Heart left ventricle (tissue), 16 donors: ENCODE results near the gene CADPS2. TPM values are rescaled to one million over a fixed set of nuclear protein-coding genes. Genes with fewer than 3 reads are reported as not detected.

ENCODE experiments used
- ATAC-seq, 4 donors: fragments of 200-7000 bp; cut with Tn5 transposase; one replicate each; pipeline ENCODE4 v1.9.1; 2020 to 2022; ENCODE audit warnings: moderate library complexity in 4 of 4, mild to moderate bottlenecking in 3 of 4, moderate number of reproducible peaks in 1 of 4
- DNase-seq, 5 donors: peaks; one replicate each; pipeline ENCODE4 v3.0.0-alpha.2; 2020
- H3K27ac ChIP-seq, 12 donors: fragments of 200-600 bp; sonication (generic) in 4 of 12; one replicate each; pipeline versions ENCODE4 v1.5.0 to v1.8.0; 2016 to 2022; ENCODE audit warnings: mild to moderate bottlenecking in 2 of 12
- H3K27me3 ChIP-seq, 9 donors: fragments of 200-600 bp; sonication (generic) in 2 of 9; one replicate each; pipeline versions ENCODE4 v1.5.1 to v1.8.0; 2016 to 2022; ENCODE audit warnings: mild to moderate bottlenecking in 3 of 9
- H3K36me3 ChIP-seq, 9 donors: fragments of 200-600 bp; sonication (generic) in 2 of 9; one replicate each; pipeline versions ENCODE4 v1.5.0 to v1.8.0; 2018 to 2022; ENCODE audit warnings: mild to moderate bottlenecking in 2 of 9
- H3K4me1 ChIP-seq, 12 donors: fragments of 200-600 bp; sonication (generic) in 4 of 12; one replicate each; pipeline versions ENCODE4 v1.5.0 to v1.8.0; 2016 to 2022; ENCODE audit warnings: mild to moderate bottlenecking in 3 of 12
- H3K4me3 ChIP-seq, 12 donors: fragments of 200-600 bp; sonication (generic) in 4 of 12; one replicate each; pipeline versions ENCODE4 v1.5.0 to v1.8.0; 2017 to 2022; ENCODE audit warnings: mild to moderate bottlenecking in 9 of 12, moderate library complexity in 4 of 12
- H3K9me3 ChIP-seq, 12 donors: fragments of 200-600 bp; sonication (generic) in 4 of 12; one replicate each; pipeline versions ENCODE4 v1.5.0 to v1.8.0; 2016 to 2022; ENCODE audit warnings: mild to moderate bottlenecking in 1 of 12
- POLR2A ChIP-seq, 2 donors: fragments of 450-650 bp; IDR thresholded peaks; one replicate each; pipeline ENCODE4 v1.6.1; 2017; ENCODE audit warnings: antibody characterized with exemption in 2 of 2, mild to moderate bottlenecking in 2 of 2, moderate library complexity in 2 of 2
- WGBS, 4 donors: extraction: QIAGEN DNeasy Blood & Tissue Kit in 2 of 4; methylation state at CpG; one replicate each; pipeline versions ENCODE4 v1.1.5 to v1.1.7; 2013 to 2018; 5-methylcytosine and 5-hydroxymethylcytosine counted together
- intact Hi-C, 10 donors: fragments of 100-400 bp; cut with DNase I; formaldehyde crosslinking; loops; one replicate each; pipeline versions ENCODE4 v1.11.1 to v1.14.2; 2022
- polyA plus RNA-seq, 2 donors: library from polyadenylated mRNA; stranded (reverse); fragments of 200-250 nt; gene quantifications; one replicate each; pipeline ENCODE4 v1.2.3, GENCODE V29; 2013
- total RNA-seq, 9 donors: library from RNA; depleted of rRNA in 2 of 9; stranded (reverse); fragments of >200 nt in 2 of 9; fragmentation: NEBNext Ultra II Directional in 3 of 9; extraction: Animal tissue kit (Norgen Biotek cat#: 25700) in 3 of 9; gene quantifications; one replicate each; pipeline versions ENCODE4 v1.1.0 to v1.2.4, GENCODE V29; 2016 to 2023
- TF ChIP-seq, protein P1 (sequence below), 12 donors: fragments of 200-600 bp; sonication (generic) in 4 of 12; IDR thresholded peaks; one replicate each; pipeline versions ENCODE4 v1.5.0 to v1.8.0; 2018 to 2022; ENCODE audit warnings: antibody characterized with exemption in 12 of 12, mild to moderate bottlenecking in 5 of 12
- donor health status: ischemic (EF 13 %, LVEDD 7.1; RV severe dilation, severe dysfunction).
- donor health status: healthy with polysubstance abuse.
- donor health status: DM: no; HTN: yes; CAD: no.
- donor health status: DM: no; HTN: no; CAD: no.
- donor health status: ischemic (EF 25% LVEDD 6.9; RV normal size, moderate dysfunction).
- donor health status: ischemic (EF 25% LVEDD 5.7; RV mildly dilated, moderate dysfunction).
- donor health status: healthy.
- donor health status: DM: yes; HTN: yes; CAD: no.
- donor health status: ischemic (EF 35%, LVEDD 5.7; RV mildly dilated, moderate dysfunction).
- donor health status: nonischemic (EF 11% LVEDD 7.7; RV severe dilation, severe dysfunction).
- donor health status: DM: yes; HTN: yes; CAD: no.
- donor health status: PGD.
- donor health status: ischemic (EF 29% LVEDD 5.4; RV normal size, mild dysfunction).
- donor health status: nonischemic (EF 23%, LVEDD 6.1; RV moderate dilation, normal function).

Gene CADPS2
- total and polyA plus RNA-seq, 11 donors, result 6.5 to 29.0 (median 10.3) TPM

DNA sequence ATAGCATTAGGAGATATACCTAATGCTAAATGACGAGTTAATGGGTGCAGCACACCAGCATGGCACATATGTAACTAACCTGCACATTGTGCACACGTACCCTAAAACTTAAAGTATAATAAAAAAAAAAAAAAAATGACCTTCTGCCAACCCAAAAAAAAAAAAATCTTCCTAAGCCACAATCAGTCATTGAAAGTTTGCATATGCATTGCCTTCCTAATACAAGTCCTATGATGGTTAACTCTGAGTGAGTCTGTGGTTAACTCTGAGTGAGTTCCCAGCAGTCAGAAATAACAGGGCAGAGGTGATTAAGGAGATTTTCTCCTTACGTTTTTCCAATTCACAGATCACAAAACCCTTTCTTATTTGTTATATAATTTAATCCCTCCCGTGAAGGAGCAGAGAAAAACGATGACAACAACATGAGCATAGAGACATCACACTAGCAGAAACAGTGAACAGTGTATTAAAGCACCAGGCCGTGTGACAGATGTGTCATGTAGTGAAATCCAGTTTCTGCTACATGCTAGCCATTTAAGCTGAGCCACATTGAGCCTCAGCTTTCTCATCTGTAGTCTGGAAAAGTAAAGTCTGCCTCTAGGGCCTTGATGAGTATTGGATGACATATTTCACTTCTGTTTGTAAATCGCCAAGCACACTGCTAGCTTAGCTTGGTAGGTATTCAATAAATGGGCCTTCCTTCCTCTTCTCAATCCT lies 176.2 kb downstream of the CADPS2 start:
- H3K4me1 ChIP-seq, result no peaks in the 10 kb centered on the region
- H3K9me3 ChIP-seq, result no peaks in the 10 kb centered on the region
- no peaks in the 10 kb centered on the region for H3K27me3 ChIP-seq
- WGBS, 4 donors, result 88 to 89% (median 88%) methylated on average over 7 of the region's 7 CpGs
- no peak overlapping the region for H3K4me3 ChIP-seq
- DNase-seq (no peak), ATAC-seq (no peak)
- no peak for TF ChIP-seq POLR2A (IDR thresholded peaks at IDR 0.05)
- TF ChIP-seq, protein P1, sequence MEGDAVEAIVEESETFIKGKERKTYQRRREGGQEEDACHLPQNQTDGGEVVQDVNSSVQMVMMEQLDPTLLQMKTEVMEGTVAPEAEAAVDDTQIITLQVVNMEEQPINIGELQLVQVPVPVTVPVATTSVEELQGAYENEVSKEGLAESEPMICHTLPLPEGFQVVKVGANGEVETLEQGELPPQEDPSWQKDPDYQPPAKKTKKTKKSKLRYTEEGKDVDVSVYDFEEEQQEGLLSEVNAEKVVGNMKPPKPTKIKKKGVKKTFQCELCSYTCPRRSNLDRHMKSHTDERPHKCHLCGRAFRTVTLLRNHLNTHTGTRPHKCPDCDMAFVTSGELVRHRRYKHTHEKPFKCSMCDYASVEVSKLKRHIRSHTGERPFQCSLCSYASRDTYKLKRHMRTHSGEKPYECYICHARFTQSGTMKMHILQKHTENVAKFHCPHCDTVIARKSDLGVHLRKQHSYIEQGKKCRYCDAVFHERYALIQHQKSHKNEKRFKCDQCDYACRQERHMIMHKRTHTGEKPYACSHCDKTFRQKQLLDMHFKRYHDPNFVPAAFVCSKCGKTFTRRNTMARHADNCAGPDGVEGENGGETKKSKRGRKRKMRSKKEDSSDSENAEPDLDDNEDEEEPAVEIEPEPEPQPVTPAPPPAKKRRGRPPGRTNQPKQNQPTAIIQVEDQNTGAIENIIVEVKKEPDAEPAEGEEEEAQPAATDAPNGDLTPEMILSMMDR (IDR thresholded peaks at IDR 0.05), result no peak
- intact Hi-C loops, result no loop called here
- H3K36me3 ChIP-seq, result no peaks in the 10 kb centered on the region
- H3K27ac ChIP-seq, result no peak overlapping the region

DNA sequence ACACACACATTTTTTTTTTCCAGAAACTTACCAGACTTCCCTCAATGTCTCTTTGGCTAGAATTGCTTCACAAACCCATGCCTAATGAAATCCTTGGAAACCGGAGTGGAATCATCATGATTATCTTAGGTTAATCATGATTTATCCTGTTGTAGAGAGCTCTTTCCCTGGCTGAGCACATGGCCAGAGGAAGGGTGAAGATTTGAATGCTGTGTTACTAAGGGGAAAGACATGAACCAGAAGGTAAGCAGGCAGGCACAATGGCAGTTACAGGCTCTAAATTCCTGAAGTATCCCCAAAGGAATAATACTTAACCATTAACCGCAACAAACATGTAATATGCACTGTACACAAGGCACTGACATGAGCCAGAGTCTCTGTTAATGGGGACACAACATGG lies 179.4 kb downstream of the CADPS2 start:
- Histone ChIP-seq H3K27me3 (no peaks in the 10 kb centered on the region), H3K36me3 (no peaks in the 10 kb centered on the region), H3K4me1 (no peaks in the 10 kb centered on the region), H3K27ac (no peak overlapping the region), H3K4me3 (no peak overlapping the region), H3K9me3 (no peaks in the 10 kb centered on the region)
- ATAC-seq, result no peak
- no peak for TF ChIP-seq POLR2A (IDR thresholded peaks at IDR 0.05)
- TF ChIP-seq, protein P1 (IDR thresholded peaks at IDR 0.05), result no peak
- 62 to 69% (median 67%) methylated on average over 2 of the region's 2 CpGs for WGBS, 4 donors
- intact Hi-C loops, result no loop called here
- no peak for DNase-seq

DNA sequence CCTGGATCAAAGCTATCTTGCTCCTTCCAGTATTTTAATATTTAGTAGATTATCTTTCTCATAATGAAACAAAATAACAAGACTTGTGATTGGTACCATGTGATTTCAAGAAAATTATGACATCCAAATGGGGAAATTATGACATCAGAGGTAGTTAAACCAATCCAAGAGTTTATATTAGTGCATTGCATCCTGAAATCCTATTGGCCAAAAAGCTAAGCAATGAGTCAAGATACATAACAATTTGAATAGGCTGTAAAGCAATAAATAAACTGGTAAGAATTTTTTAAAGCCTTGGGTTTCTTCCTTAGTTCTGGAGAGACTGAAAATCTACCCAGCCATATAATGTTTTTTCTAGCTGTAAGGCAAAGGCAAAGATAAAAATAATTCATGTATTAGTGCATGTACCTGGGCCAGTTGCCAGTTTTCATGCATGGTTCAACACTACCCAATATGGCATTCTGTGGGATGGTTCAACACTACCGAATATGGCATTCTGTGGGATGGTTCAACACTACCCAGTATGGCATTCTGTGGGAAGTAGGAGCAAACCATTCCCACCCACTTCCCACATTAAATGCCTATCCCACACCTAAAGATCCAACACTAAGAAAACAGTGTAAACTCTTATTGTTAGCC lies 183.3 kb downstream of the CADPS2 start, which contains the start of gene RNF148:
Gene RNF148 (minus strand): TSS at position 51 of the 639 bp plus-strand sequence. CDS start 172 bp downstream, outside the sequence.
- no peak within 1 kb of the TSS for H3K4me3 ChIP-seq
- H3K36me3 ChIP-seq, result no peaks in the 10 kb centered on the region
- TF ChIP-seq POLR2A (IDR thresholded peaks at IDR 0.05), result no peak
- TF ChIP-seq, protein P1 (IDR thresholded peaks at IDR 0.05), result no peak
- no peak within 1 kb of the TSS for H3K27ac ChIP-seq
- ATAC-seq (no peak), DNase-seq (no peak)
- intact Hi-C loops, result no loop called here
- 85 to 96% (median 93%) methylated on average over 1 of the region's 1 CpG for WGBS, 4 donors
- no peaks in the 10 kb centered on the region for H3K9me3 ChIP-seq
- H3K4me1 ChIP-seq, result no peaks in the 10 kb centered on the region
- no peaks in the 10 kb centered on the region for H3K27me3 ChIP-seq

DNA sequence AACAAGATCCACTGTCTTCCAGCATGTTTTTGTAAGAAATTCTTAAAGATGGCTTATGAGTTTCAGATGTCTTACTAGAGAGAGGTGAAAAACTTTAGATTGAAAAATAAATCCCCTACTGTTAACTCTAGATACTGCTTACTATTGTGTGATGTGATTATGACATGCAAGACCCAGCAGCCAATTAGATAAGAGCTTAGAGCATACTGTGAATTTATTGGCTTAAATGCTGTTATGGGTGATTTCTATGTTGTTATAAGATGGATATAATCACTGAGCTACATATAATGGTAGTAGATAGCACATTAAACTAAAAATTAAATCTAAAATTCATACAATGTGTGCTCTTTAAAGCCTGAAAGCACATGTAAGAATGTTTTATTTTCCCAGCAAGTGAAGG lies 187.2 kb downstream of the CADPS2 start, which contains the start of gene RNF133:
Gene RNF133 (minus strand): TSS at position 101 of the 400 bp plus-strand sequence. CDS start 199 bp downstream, outside the sequence.
- TF ChIP-seq, protein P1 (IDR thresholded peaks at IDR 0.05), result no peak
- no peak for TF ChIP-seq POLR2A (IDR thresholded peaks at IDR 0.05)
- no peaks in the 10 kb centered on the region for H3K9me3 ChIP-seq
- no peak for ATAC-seq
- H3K27me3 ChIP-seq, result no peaks in the 10 kb centered on the region
- H3K4me1 ChIP-seq, result no peaks in the 10 kb centered on the region
- no peaks in the 10 kb centered on the region for H3K36me3 ChIP-seq
- intact Hi-C loops, result no loop called here
- DNase-seq, result no peak
- H3K27ac ChIP-seq, result no peak within 1 kb of the TSS
- H3K4me3 ChIP-seq, result no peak within 1 kb of the TSS
